Measurements from ENCODE around the gene SLC23A1.
"Not testable (repeated sequence)": the region's sequence is repeated elsewhere in the genome, so short reads cannot be mapped to it uniquely, and the experiment has no call there.

Gene SLC23A1

DNA sequence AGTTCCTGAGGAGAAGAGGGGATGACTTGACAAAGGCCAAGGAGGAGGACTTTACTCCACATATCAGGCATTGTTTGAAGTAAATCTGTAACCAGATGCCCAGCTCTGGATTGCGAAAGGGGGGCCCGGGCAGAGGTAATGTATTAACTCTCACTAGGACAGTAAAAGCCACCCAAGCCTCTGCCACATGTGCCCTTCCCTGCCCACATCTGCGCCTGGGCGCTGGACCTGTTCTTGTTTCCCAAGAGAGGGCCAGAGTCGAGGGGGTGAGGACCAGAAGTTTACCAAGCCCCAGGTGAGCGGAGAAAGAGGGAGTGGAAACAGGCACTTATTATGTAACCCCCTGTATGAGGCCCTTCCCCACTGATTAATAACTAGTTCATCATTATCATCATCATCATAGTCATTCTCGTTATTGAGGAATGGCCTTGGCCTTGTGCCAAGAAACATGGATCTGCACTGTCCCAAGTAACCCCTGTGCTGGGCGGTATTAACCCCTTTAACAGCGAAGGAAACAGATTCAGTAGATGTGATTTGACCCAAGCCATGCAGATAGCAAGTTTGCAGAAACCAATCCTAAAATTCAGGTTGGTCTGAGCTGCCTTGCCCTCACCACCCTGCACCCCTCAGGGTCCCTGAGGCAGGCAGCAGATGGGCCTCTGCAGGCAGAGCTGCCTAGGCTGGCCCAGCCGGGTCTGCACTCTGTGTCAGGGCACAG is at the start of gene SLC23A1:
Gene SLC23A1, minus strand, starts transcription at position 23 of the 718 bp plus-strand sequence. CDS start 44 bp downstream, outside the sequence.
- no peak for DNase-seq

GRCh38 chr5:139431706-139432105 is 48.6 kb upstream of the SLC23A1 start:
- DNase-seq: no peak

- no peak for DNase-seq
These were observed 46.9 kb upstream of the SLC23A1 start for GRCh38 chr5:139430015-139430414.

DNA sequence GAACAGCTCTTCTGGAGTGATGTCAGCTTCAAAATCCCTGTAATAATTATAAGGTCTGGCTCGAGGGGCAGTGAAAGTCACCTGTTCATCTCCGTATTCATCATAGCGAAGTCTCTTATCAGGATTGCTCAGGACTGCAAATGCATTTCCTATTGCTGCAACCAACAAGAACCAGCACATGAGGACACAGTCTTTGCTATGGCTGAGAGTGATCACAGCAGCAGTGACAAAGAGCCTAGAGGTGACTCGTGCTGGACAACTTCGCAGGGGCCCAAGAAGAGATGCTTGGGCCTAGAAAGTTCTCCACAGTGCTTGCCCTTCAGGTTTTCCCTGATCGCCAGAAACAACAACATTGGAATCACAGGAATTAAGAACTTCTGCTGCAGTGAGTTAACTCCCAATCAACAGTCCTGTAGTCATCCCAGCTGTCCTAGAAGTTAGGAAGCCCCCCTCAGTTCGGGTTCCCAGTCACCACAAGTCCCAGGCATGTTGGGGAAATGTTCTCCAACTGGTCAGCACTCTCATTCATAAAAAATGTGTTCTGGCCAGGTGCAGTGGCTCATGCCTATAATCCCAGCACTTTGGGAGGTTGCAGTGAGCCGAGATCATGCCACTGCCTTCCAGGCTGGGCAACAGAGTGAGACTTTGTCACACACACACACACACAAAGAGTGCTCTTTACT is 43.2 kb upstream of the SLC23A1 start:
- DNase-seq: no peak

DNA sequence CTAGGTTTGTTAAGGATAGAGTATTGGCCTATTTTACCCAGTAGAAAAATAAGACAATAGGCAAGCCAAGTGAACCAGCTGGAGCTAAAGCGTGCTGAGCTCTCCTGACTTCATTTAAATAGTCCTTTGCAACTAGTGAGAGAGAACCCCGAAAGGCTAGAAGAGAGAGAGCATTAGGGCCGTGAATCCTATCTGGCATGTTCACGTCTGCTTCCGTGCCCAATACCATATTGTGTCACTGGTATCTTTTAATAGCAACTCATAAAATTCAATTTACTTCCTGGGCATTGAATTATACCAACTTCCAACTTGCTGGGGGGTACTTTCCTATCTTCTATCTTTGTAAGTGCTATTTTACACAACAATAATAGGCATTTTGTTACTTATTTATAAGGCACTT is 42.4 kb upstream of the SLC23A1 start:
- DNase-seq: no peak

DNA sequence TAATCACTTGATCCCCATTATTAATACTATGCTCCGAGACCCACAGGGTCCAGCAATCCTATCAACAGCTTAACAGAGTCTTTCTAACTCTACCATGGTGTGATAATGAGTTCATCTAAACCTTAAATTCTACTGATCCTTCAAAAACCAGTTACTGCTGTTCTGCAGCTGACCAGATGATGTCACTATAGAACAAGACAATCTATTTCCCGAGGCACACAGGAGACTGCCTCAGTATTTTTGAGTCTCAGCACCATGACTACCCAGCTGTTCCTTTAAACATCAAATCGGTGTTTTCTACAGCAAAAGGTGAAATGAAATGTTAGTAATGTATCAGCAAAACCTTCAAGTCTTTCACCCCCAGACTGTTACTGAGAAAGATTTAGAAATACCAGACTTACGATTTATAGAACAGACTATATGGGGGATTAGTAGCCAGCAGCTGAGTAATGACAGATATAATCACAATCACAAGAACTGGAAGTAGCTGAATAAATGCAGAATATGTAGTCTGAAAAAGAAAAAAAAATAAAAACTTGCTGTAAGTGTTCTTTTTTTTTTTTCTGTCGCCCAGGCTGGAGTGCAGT is 39.3 kb upstream of the SLC23A1 start:
- no peak for DNase-seq

DNA sequence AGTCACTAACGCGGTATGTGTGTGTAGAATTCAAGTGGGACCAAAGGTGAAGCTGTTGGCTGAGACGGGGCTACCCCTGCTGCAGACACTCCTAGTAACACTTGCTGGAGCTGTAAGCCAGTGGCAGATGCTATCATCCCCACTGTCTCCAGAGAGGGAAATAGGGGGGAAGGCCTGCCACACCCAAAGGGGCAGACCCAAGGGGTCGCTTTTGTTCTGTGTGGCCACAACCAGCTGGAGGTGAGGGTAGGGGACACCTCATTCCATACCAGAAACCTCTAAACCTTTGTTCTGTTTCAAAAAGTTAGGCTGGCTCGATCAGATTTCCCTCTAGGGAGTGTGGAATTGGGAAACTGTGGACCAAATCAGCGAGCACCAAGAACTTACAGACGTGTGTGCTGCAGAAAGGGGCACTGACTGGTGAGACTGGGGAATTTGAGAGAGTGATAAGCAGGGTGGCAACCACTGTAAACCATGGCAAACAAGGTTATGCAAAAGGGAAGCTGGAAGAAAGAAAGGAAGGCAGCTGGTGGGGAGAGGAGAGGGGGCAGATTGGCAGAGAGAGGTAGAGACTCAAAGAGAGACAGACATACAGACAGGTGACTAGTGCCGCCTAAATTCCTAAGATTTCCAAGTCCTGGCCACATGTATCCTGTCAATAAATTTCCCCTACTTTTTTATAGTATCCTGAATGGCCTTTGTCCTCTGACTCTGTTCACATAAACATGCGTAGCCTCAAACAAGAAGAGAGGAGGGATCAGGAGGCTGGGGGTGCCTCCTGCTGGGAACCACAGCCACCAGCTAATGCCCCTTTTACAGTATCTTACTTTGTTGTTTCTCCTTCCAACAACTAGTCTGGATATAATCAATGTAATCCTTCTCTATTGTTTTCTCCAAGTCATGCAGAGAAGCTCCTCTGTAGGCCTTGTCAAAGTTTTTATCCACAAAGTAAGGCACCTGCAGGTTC is 36.4 kb upstream of the SLC23A1 start:
- no peak for DNase-seq

- DNase-seq: no peak
These were observed 35.7 kb upstream of the SLC23A1 start for GRCh38 chr5:139418793-139419192.

DNA sequence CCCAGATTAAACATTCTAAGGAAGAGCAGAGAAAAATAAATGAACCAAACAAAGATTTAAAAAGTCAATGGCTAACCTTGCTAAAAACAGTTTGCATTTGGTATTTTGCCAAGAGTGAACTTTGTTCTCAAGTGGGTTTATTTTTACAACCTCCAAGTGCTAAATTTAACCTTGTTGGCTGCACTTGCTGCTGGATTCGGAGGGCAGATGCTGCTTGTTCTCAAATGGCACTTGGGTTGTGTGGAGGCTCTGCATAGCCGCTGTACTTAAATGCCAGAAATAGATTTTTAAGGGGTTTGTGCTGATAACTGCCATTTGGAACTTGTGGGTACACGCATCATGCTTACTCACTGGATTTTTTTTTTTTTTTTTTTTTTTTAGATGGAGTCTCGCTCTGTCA is 34.1 kb upstream of the SLC23A1 start:
- DNase-seq: no peak

- no peak for DNase-seq
These were observed 33.6 kb upstream of the SLC23A1 start for GRCh38 chr5:139416651-139417050.

DNA sequence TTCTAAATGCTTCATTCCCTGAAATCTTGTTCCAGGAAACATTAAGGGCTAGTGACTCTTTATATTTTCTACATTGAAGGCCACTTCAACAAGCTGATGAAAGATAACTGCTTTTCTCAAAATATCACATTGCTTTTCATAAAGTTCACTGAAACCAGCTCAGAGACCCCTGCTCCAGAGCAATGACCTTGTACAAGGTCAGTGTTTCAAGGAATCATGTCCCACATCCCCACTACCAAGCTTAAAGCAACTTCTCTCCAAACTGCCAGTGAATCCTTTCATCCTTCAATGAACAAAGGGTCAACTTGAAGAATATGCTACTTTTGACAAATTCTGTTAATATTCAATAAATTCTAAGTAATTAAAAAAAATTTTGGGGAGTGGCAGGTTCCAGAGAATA is 32.8 kb upstream of the SLC23A1 start:
- DNase-seq: no peak

GRCh38 chr5:139415221-139415861 is 32.2 kb upstream of the SLC23A1 start:
- DNase-seq: no peak

GRCh38 chr5:139414581-139415130 is 31.6 kb upstream of the SLC23A1 start:
- no peak for DNase-seq

GRCh38 chr5:139413963-139414362 is 30.9 kb upstream of the SLC23A1 start:
- DNase-seq: no peak

DNA sequence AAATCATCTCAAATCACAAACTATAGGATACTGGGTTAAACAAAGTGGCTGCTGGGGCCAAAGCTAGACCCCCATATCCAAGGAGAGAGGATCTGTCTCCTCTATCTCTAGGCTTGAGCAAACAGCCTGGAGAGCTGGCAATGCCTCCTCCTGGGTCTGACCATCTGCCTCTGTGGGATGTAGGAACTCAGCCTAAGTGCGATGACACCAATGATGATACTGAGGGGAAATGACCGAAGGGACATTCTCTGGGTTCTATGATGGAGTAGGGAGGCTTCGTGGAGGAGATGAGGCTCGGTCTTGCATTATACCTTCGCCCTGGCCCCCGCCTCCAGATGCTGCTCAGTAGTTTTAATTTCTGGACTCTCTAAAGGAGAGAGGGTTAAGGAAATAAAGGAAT is 30.1 kb upstream of the SLC23A1 start:
- DNase-seq: no peak

GRCh38 chr5:139410993-139411828 is 28.1 kb upstream of the SLC23A1 start:
- no peak for DNase-seq

DNA sequence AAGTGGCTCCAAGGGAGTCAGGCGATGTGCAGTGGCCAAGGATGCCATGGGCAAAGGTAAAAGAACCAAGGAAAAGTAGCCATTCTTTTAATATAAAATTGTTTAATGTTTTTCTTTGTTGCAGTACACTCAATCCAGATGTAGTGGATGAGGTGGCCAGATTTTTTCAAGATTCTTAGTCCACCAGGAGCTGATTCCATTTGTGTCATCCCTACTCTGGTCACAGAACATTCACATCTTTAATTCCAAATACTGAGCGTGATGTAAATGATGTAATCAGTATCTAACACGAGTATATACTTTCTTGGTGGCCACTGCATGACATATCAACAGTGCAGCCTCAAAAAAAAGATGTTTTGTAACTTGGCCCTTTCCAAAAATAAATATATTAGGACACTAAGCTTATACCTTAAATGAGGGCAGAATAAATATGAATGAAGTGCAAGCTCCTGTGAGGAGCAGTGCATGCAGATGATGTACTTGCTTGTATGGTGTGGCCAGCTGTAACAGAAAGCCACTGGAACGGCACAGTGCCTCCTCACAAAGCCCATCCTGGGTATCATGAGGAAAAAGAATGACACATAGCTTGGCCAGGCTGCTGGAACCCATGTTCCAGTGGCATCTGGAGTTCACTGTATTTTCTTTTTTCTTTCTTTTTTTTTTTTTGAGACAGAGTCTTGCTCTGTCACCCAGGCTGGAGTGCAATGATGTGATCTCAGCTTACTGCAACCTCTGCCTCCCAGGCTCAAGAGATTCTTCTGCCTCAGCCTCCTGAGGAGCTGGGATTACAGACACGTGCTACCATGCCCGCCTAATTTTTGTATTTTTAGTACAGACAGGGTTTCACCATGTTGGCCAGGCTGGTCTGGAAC is 27.3 kb upstream of the SLC23A1 start:
- DNase-seq: no peak

DNA sequence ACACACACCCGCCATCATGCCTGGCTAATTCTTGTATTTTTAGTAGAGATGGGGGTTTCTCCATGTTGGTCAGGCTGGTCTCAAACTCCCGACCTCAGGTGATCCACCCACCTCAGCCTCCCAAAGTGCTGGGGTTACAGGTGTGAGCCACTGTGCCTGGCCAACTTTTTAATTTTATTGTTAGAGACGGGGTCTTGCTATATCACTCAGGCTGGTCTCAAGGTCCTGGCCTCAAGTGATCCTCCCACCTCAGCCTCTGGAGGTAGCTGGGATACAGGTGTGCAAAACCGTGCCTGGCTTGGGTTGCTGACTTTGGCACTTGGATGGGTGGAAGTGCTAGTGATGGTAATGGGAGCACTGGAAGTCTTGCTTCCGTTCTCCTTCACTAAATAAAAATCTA is 26.0 kb upstream of the SLC23A1 start:
- DNase-seq: not testable (repeated sequence)

DNA sequence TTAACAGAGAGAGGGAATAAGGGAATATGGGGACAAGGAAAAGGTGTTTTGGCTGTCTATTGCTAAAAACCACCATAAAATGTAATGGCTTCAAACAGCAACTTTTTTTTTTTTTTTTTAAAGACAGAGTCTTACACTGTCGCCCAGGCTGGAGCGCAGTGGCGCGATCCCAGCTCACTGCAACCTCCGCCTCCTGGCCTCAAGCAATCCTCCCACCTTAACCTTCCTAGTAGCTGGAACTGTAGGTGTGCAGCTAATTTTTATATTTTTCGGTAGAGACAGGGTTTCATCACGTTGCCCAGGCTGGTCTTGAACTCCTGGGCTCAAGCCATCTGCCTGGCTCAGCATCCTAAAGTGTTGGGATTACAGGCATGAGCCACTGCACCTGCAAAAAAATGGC is 25.1 kb upstream of the SLC23A1 start:
- DNase-seq: no peak

DNA sequence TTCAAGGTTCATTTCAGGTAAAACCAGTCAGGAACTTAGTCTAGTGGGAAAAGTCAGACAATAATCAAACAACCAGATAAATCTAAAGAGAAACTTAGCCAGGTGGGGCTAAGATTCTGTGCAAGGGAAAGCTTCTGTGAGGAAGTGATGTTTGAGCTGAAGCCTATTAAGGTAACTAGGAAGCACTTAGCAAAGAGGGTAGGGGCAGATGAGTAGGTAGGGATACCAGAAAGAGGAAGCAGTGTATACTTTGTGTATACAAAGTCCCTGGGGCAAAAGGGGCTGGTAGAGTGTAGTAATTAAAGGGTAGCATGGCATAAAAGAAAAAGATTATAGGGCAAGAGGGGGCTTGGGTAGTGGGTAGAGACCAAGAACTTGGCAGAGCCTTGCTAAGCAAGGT is 24.4 kb upstream of the SLC23A1 start:
- no peak for DNase-seq
